Measurements from ENCODE around the gene RIN3. TPM values are rescaled to one million over a fixed set of nuclear protein-coding genes. Genes with fewer than 3 reads are reported as not detected.

The RIN3 gene
- total and polyA plus RNA-seq, 2 donors (not counting 3 experiments of a cell fraction or from before 2014, with no cell fraction given): 5.1 to 20.8 TPM

GRCh38 chr14:92523752-92524151 is 10.2 kb downstream of the RIN3 start:
- intact Hi-C loops (cut with micrococcal nuclease) (no loop called here), dilution Hi-C loops (cut with MboI; ENCODE audit: extremely low pct_ligation_motif_present, low sequenced_read_pairs) (no loop called here)
- Histone ChIP-seq H3K9me3 (replicated peaks; ENCODE audit: control insufficient read depth, insufficient read depth, low read length) (no peaks in the 10 kb centered on the region), H3K36me3 (ENCODE audit: control insufficient read depth in 2 of 2, extremely low read depth in 1 of 2, insufficient read depth in 2 of 2, low read length in 2 of 2) (no peaks in the 10 kb centered on the region), H2AFZ (ENCODE audit: low read depth, low read length) (no peak overlapping the region), H3K79me2 (ENCODE audit: control insufficient read depth, insufficient read depth, low read length) (no peaks in the 10 kb centered on the region), H3K27me3 (ENCODE audit: control insufficient read depth in 2 of 2, insufficient read depth in 2 of 2, low read length in 2 of 2) (no peaks in the 10 kb centered on the region), H3K27ac (ENCODE audit: insufficient read depth, low read depth, low read length) (no peak overlapping the region), H3K4me2 (ENCODE audit: insufficient read depth, low read length) (no peak overlapping the region), H3K9me1 (replicated peaks; ENCODE audit: control insufficient read depth, extremely low read depth, insufficient read depth, low read length) (no peaks in the 10 kb centered on the region), H4K20me1 (replicated peaks; ENCODE audit: control insufficient read depth, extremely low read depth, insufficient read depth, low read length) (no peaks in the 10 kb centered on the region), H3K4me3 (replicated peaks in 1 of 3; ENCODE audit: insufficient read depth in 1 of 3, low read depth in 1 of 3, low read length in 3 of 3) (no peak overlapping the region), H3K9ac (replicated peaks; ENCODE audit: extremely low read depth, insufficient read depth, low read length) (no peak overlapping the region), H3K4me1 (ENCODE audit: control insufficient read depth, extremely low read depth, insufficient read depth, low read length) (no peaks in the 10 kb centered on the region)
- DNase-seq (ENCODE audit: low read depth, low spot score) (no peak), FAIRE-seq (no peak)
- POLR2A ChIA-PET: no interaction called here
- TF ChIP-seq POLR2A (IDR thresholded peaks at IDR 0.05; ENCODE audit: low read depth, low read length) (no peak), JUN (IDR thresholded peaks at IDR 0.05; ENCODE audit: borderline replicate concordance, insufficient read depth, insufficient read length, low read depth) (no peak), FOS (IDR thresholded peaks at IDR 0.05; ENCODE audit: borderline replicate concordance, insufficient read depth, low read length) (no peak), CTCF (IDR thresholded peaks at IDR 0.05; ENCODE audit: extremely low read depth in 1 of 2, insufficient read depth in 1 of 2, low read depth in 1 of 2, low read length in 2 of 2) (no peak), EZH2 (IDR thresholded peaks at IDR 0.05; ENCODE audit: borderline replicate concordance, low read depth, low read length, severe bottlenecking) (no peak), GATA2 (IDR thresholded peaks at IDR 0.05; ENCODE audit: insufficient read depth, insufficient read length, low read depth, low read length) (no peak), MYC (IDR thresholded peaks at IDR 0.05; ENCODE audit: low read depth, low read length) (no peak), POLR2AphosphoS5 (IDR thresholded peaks at IDR 0.05; ENCODE audit: insufficient read depth, low read depth, low read length) (no peak)
- TF ChIP-seq, protein P1, sequence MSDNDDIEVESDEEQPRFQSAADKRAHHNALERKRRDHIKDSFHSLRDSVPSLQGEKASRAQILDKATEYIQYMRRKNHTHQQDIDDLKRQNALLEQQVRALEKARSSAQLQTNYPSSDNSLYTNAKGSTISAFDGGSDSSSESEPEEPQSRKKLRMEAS (IDR thresholded peaks at IDR 0.05; ENCODE audit: insufficient read depth, insufficient read length): no peak
- no TSS peak for BruUV-seq (replicated peaks)
- CTCF ChIA-PET: interaction anchor here (1.2 to 1.5 kb wide), 3 partner anchors 10 to 57 kb away, joined by 3 to 5 read pairs (median 4); partner anchors contain the start of gene RIN3
